Erythroblast (primary cell): ENCODE data around the gene TPRG1L.

Source experiments
- GATA1 ChIP-seq: IDR thresholded peaks from 2 replicates; pipeline ENCODE4 v1.6.1; 2011; ENCODE audit warnings: low read depth, mild to moderate bottlenecking, control low read depth, low read length, moderate library complexity
- POLR2A ChIP-seq: IDR thresholded peaks from 2 replicates; pipeline ENCODE4 v1.6.1; 2011; ENCODE audit warnings: mild to moderate bottlenecking, low read length

DNA sequence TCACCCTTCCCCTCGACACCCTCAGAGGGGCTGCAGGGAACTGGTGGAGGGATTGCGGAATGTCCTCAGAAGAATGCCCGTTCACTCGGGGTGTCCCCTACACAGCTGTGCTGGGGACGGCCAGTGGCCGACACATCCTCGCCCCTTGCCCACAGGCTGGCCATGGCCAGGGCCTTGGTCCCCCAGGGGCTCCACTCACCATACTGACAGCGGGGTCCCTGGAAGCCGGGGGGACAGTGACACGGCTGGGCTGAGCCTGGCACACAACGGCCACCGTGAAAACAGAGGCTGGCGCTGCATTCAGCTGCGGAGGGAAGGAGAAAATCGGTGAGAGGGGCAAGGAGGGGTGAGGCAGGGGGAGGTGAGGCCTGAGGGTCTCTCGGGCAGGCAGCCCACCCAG lies 45.2 kb upstream of the TPRG1L start:
- no peak for TF ChIP-seq POLR2A
- TF ChIP-seq GATA1, result no peak
